PC-3 (cell line): Measurements from ENCODE around the gene TOB2. TPM values are rescaled to one million over a fixed set of nuclear protein-coding genes. Genes with fewer than 3 reads are reported as not detected.

Experiments
- ATAC-seq: fragments of 200-7000 bp; cut with Tn5 transposase; 2 replicates; pipeline ENCODE4 v1.9.1; 2020; ENCODE audit warnings: mild to moderate bottlenecking, moderate library complexity
- BruUV-seq: library from RNA; stranded (reverse); fragments of 400-500 nt; replicated peaks from 2 replicates; lab custom pipeline; 2021; lab: Mats Ljungman, UMichigan
- CTCF ChIA-PET: fragments of 300-600 bp; sonication (Branson Sonifier 250); formaldehyde crosslinking; loops from one replicate; lab custom pipeline; 2022; ENCODE audit warnings: antibody characterized with exemption; lab: Charles Lee
- POLR2A ChIA-PET: fragments of 300-600 bp; sonication (Branson Sonifier 250); formaldehyde crosslinking; loops from one replicate; lab custom pipeline; 2022; ENCODE audit warnings: antibody characterized with exemption; ENCODE audit not compliant: unreplicated experiment; lab: Charles Lee
- DNase-seq: peaks from one replicate; pipeline ENCODE4 v3.0.0-alpha.2; 2015
- H2AFZ ChIP-seq: fragments of 300-600 bp; sonication (generic); 2 replicates; pipeline ENCODE4 v1.6.0; 2016; ENCODE audit warnings: antibody characterized with exemption, low read length
- H3F3A ChIP-seq: fragments of 300-600 bp; sonication (generic); one replicate; pipeline ENCODE4 v1.6.0; 2017; ENCODE audit warnings: antibody characterized with exemption, low read length, control low read depth, mild to moderate bottlenecking; ENCODE audit not compliant: unreplicated experiment
- H3K27ac ChIP-seq: fragments of 300-600 bp; sonication (generic); 2 replicates; pipeline ENCODE4 v1.5.1; 2016; ENCODE audit warnings: mild to moderate bottlenecking, low read length
- H3K27me3 ChIP-seq: fragments of 300-600 bp; sonication (generic); 2 replicates; pipeline ENCODE4 v1.6.1; 2016; ENCODE audit warnings: low read length, mixed read lengths
- H3K36me3 ChIP-seq: fragments of 300-600 bp; sonication (generic); 2 replicates; pipeline ENCODE4 v1.6.1; 2016; ENCODE audit warnings: low read depth, mixed run types, low read length, mixed read lengths
- H3K4me1 ChIP-seq: fragments of 300-600 bp; sonication (generic); 2 replicates; pipeline ENCODE4 v1.5.1; 2016; ENCODE audit warnings: low read length; ENCODE audit not compliant: insufficient read depth
- H3K4me2 ChIP-seq: fragments of 300-600 bp; sonication (generic); 2 replicates; pipeline ENCODE4 v1.6.0; 2016; ENCODE audit warnings: low read length
- H3K4me3 ChIP-seq: fragments of 300-600 bp; sonication (generic); 2 replicates; pipeline ENCODE4 v1.5.1; 2016; ENCODE audit warnings: mild to moderate bottlenecking, low read length, mixed read lengths
- H3K79me2 ChIP-seq: fragments of 300-600 bp; sonication (generic); 2 replicates; pipeline ENCODE4 v1.6.1; 2017; ENCODE audit warnings: low read length, mixed read lengths
- H3K9ac ChIP-seq: fragments of 300-600 bp; sonication (generic); 2 replicates; pipeline ENCODE4 v1.6.0; 2016; ENCODE audit warnings: mild to moderate bottlenecking, low read length
- H3K9me2 ChIP-seq: fragments of 300-600 bp; sonication (generic); replicated peaks from 2 replicates; pipeline ENCODE4 v1.6.1; 2016; ENCODE audit warnings: mixed run types, low read length, mixed read lengths
- H3K9me3 ChIP-seq: fragments of 300-600 bp; sonication (generic); 2 replicates; pipeline ENCODE4 v1.6.1; 2016; ENCODE audit warnings: low read length, mixed read lengths
- H4K20me1 ChIP-seq: fragments of 300-600 bp; sonication (generic); 2 replicates; pipeline ENCODE4 v1.6.1; 2016; ENCODE audit warnings: low read length, mixed read lengths
- EZH2 ChIP-seq: fragments of 300-600 bp; sonication (generic); IDR thresholded peaks from one replicate; pipeline ENCODE4 v1.6.1; 2017; ENCODE audit warnings: antibody characterized with exemption, mild to moderate bottlenecking, low read length; ENCODE audit not compliant: unreplicated experiment
- EZH2phosphoT487 ChIP-seq: fragments of 300-600 bp; sonication (generic); IDR thresholded peaks from 2 replicates; pipeline ENCODE4 v1.6.1; 2018; ENCODE audit warnings: mild to moderate bottlenecking, antibody characterized with exemption, low read length, borderline replicate concordance
- intact Hi-C: fragments of 100-400 bp; cut with micrococcal nuclease; formaldehyde crosslinking; loops from 2 replicates; pipeline ENCODE4 v1.9.0; 2023
- total RNA-seq: library from RNA; depleted of rRNA; stranded (reverse); fragments of >200 nt; gene quantifications from 2 replicates; pipeline ENCODE4 v1.2.3, GENCODE V29; 2014
- TF ChIP-seq, protein P1 (sequence below): fragments of 300-600 bp; sonication (generic); conservative IDR thresholded peaks from 2 replicates; pipeline ENCODE4 v1.5.1; 2017; ENCODE audit warnings: antibody characterized with exemption, low read depth, mild to moderate bottlenecking, low read length

The TOB2 gene
- total RNA-seq, 1 experiment from 2014 or later: 12.8 TPM

DNA sequence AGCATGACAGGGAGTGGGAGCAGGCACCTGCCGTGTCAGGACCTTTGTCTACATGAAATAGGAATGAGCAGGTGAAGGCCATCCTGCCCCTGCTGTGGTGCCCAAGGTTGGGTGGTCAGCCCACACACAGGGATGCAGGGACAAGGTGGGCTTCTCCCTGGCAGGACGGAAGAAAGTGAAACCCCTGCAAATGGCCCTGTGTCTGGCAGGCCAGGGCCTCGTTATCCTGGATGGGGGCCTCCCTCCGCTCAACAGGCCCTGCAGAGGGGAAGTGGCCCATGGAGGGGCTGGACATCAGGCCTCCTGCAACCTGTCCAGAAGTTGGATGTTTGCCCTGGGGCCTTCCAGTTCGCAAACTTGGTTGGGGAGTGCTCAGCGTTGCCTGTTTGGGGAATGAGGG lies 14.9 kb downstream of the TOB2 start:
- Histone ChIP-seq H3K27ac (no peak overlapping the region), H3K9me3 (no peaks in the 10 kb centered on the region), H2AFZ (no peak overlapping the region), H3K9me2 (no peaks in the 10 kb centered on the region), H3K36me3 (peaks cover 8% of the 10 kb centered on the region), H3K4me2 (no peak overlapping the region), H4K20me1 (no peaks in the 10 kb centered on the region), H3F3A (no peaks in the 10 kb centered on the region), H3K79me2 (0 out of 2 replicates have a peak, but pooled peaks cover 13% of the 10 kb centered on the region), H3K4me3 (no peak overlapping the region), H3K4me1 (no peaks in the 10 kb centered on the region), H3K9ac (no peak overlapping the region), H3K27me3 (no peaks in the 10 kb centered on the region)
- intact Hi-C loops: no loop called here
- ChIA-PET POLR2A (no interaction called here), CTCF (no interaction called here)
- no peak for TF ChIP-seq EZH2phosphoT487
- TF ChIP-seq, protein P1, sequence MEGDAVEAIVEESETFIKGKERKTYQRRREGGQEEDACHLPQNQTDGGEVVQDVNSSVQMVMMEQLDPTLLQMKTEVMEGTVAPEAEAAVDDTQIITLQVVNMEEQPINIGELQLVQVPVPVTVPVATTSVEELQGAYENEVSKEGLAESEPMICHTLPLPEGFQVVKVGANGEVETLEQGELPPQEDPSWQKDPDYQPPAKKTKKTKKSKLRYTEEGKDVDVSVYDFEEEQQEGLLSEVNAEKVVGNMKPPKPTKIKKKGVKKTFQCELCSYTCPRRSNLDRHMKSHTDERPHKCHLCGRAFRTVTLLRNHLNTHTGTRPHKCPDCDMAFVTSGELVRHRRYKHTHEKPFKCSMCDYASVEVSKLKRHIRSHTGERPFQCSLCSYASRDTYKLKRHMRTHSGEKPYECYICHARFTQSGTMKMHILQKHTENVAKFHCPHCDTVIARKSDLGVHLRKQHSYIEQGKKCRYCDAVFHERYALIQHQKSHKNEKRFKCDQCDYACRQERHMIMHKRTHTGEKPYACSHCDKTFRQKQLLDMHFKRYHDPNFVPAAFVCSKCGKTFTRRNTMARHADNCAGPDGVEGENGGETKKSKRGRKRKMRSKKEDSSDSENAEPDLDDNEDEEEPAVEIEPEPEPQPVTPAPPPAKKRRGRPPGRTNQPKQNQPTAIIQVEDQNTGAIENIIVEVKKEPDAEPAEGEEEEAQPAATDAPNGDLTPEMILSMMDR: no peak
- no peak for TF ChIP-seq EZH2
- BruUV-seq: no TSS peak
- ATAC-seq (no peak), DNase-seq (no peak)

DNA sequence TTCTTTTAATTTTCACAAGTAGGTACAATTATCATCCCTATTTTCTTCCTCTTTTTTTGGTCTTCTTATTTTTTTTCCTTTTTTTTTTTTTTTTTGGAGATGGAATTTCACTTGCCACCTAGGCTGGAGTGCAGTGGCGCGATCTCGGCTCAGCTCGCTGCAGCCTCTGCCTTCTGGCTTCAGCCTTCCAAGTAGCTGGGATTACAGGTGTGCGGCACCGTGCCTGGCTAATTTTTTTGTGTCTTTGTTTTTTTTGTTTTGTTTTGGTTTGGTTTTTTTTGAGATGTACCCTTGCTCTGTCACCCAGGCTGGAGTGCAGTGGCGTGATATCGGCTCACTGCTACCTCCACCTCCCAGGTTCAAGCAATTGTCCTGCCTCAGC lies 16.7 kb downstream of the TOB2 start:
- Histone ChIP-seq H2AFZ (no peak overlapping the region), H3K9me2 (no peaks in the 10 kb centered on the region), H3F3A (no peaks in the 10 kb centered on the region), H4K20me1 (no peaks in the 10 kb centered on the region), H3K27ac (no peak overlapping the region), H3K79me2 (no peaks in the 10 kb centered on the region), H3K9me3 (no peaks in the 10 kb centered on the region), H3K9ac (no peak overlapping the region), H3K4me3 (no peak overlapping the region), H3K4me1 (no peaks in the 10 kb centered on the region), H3K4me2 (no peak overlapping the region), H3K36me3 (no peaks in the 10 kb centered on the region; the same call in 1 of the 2 replicates), H3K27me3 (no peaks in the 10 kb centered on the region)
- DNase-seq (no peak), ATAC-seq (no peak)
- BruUV-seq: no TSS peak
- POLR2A ChIA-PET: no interaction called here
- no peak for TF ChIP-seq EZH2
- no peak for TF ChIP-seq EZH2phosphoT487
- TF ChIP-seq, protein P1: no peak
- CTCF ChIA-PET: no interaction called here
- intact Hi-C loops: no loop called here

DNA sequence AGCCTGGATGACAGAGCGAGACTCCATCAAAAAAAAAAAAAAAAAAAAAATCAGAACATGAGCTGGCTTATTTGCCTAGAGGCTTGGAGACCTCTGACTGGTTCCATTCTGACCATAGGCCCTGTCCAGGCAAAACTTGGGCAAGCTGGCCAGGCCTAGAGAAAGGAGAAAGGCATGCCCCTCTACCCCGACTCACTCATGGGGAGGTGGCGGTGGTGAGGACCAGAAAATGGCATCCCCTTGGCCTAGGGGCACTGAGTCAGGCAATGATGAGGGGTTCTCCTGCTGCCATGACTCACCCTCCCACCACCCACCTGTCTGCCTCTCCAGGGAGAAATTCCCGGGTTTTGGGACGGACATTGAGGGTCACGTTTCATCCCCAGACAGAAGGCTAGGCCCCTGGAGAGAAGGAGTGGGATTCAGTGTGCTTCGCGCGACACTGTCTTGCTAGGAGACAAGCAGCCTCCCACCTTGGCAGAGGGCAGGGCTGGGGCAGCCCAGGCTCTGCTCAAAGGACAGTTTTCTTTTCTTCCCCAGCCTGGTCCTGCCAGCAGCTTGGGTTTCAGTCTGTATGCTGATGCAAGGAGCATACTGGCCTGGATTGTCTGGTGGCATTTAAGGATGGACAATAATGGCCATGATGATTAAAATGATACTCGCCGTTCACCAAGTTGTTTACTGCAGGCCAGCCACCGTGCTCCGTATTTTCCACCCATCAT lies 17.2 kb downstream of the TOB2 start:
- no peak for DNase-seq

More for the DNA sequence above, 17.2 kb downstream of the TOB2 start:
- Histone ChIP-seq H3K27ac (no peak overlapping the region), H3K4me1 (no peaks in the 10 kb centered on the region), H3K36me3 (no peaks in the 10 kb centered on the region), H4K20me1 (no peaks in the 10 kb centered on the region), H2AFZ (no peak overlapping the region), H3K4me3 (no peak overlapping the region), H3F3A (no peaks in the 10 kb centered on the region), H3K9ac (no peak overlapping the region), H3K27me3 (no peaks in the 10 kb centered on the region), H3K9me3 (no peaks in the 10 kb centered on the region), H3K9me2 (no peaks in the 10 kb centered on the region), H3K4me2 (no peak overlapping the region), H3K79me2 (no peaks in the 10 kb centered on the region)
- ChIA-PET POLR2A (no interaction called here), CTCF (no interaction called here)
- TF ChIP-seq, protein P1: no peak
- TF ChIP-seq EZH2 (no peak), EZH2phosphoT487 (no peak)
- intact Hi-C loops: no loop called here
- ATAC-seq: no peak
- BruUV-seq: no TSS peak
